Stimulated activated CD4-positive, alpha-beta T cell treated with anti-CD3 and anti-CD28 coated beads, Interleukin-4, amount 100 ng/mL, for 24 hours (primary cell): ENCODE results near the gene HIPK4.
A peak's percentile ranks its signal among the peaks of the same experiment; 100 is the strongest.
"Not testable (repeated sequence)": the region's sequence is repeated elsewhere in the genome, so short reads cannot be mapped to it uniquely, and the experiment has no call there.

Experiments
- DNase-seq: peaks from one replicate; pipeline ENCODE4 v3.0.0-alpha.2; 2020

Gene HIPK4

DNA sequence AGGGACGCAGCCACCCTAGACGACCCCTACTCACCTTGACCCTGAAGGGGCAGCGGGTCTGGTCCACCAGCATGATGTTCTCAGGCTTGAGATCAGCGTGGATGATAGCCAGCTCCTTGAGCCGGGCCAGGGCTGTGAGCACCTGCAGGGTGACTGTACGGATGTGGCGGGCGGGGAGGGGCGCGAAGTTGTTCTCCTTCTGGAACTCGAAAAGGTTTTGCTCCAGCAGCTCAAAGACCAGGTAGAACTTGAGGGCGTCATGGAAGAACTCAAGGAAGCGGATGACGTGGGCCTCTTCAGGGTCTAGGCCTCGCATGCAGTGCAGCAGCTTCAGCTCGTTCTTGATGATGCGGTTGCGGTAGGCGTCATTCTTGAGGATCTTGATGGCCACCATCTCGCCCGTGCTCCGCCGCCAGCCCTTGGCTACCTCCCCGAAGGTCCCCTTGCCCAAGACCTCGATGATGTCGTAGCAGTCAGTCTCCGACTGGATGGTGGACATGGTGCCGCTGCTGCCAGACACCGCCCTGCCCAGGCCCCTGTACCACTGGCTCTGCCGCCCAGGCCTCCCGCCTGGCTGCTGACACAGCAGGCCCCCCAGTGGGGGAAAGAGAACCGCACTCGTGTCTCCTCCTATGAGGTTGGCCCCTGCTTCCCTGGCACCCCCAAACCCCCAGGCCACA, 437 bp downstream of the HIPK4 start:
- DNase-seq, result no peak

DNA sequence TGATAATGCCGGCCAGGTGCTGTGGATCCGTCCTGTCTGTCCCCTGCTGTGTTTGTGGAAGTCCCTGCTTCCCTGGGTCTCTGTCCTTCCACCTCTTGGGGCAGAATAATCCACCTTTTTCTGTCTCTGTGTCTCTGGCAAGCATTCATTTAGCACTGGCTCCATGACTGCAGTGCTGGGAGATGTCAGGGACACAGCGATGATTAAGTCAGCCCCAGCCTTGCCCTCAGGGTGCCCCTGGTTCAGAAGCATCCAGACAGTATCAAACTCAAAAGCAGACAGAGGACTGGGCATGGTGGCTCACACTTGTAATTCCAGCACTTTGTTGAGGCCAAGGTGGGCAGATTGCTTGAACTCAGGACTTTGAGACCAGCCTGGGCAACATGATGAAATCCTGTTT, 1.5 kb downstream of the HIPK4 start:
- no peak for DNase-seq

DNA sequence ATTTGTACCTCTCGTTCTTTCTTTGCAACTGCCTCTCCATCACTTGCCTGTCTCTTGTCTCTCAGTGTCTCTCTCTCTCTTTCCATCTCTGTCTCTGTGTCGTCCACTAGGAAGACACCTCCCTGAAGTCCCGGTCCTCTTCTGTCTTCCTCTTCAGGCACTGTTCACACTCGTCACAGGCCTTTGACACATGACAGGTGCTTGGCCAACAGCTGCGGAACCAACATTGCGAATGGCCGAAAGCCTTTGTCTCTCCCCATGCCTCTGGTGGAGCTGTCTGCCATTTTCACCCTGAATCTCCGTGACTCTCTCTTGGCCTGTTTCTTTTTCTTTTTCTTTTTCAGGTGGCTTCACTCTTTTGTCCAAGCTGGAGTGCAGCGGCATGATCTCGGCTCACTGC, 2.8 kb downstream of the HIPK4 start:
- no peak for DNase-seq

DNA sequence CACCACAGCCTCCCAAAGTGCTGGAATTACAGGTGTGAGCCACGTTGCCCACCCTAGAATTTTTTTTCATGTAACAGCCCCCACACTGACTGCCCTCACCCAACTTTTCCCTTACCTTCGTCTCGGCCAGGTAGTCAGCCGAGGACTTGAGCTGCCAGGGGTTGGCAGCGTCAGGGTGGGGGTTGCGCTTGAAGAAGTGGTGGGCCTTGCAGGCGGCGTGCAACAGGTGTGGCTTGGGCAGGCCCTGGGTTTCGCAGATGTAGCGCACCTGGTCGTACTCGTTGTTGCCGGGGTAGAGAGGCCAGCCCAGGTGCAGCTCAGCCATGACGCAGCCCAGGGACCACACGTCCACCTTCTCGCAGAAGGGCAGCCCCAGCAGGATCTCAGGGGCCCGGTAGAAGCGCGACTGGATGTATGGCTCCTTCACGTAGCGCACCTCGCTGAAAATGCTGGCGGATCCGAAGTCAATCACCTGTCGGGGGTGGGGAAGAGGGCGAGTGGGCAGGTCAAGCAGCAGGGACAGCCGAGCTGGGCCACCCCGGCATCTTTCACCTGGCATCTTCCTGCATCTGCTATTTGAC, 6.2 kb downstream of the HIPK4 start:
- no peak for DNase-seq

DNA sequence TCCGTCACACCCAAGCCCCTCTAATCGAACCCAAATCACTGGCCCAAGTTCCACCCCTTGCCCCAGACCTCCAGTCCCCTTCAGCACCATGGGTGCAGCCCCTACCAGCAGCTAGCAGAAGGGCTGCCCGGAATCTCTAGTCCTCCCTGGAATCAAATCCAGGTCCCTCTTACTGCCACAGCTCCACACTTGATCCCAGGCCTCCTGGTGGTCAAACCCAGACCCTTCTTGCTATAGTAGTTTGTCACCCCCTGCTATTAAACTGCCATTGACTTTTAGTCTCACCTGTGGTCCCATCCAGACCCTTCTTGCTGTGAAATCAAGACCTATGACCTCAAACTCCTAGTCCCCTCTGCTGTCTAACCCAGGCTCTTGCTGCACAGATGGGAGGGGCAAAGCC, 8.7 kb downstream of the HIPK4 start:
- no peak for DNase-seq

DNA sequence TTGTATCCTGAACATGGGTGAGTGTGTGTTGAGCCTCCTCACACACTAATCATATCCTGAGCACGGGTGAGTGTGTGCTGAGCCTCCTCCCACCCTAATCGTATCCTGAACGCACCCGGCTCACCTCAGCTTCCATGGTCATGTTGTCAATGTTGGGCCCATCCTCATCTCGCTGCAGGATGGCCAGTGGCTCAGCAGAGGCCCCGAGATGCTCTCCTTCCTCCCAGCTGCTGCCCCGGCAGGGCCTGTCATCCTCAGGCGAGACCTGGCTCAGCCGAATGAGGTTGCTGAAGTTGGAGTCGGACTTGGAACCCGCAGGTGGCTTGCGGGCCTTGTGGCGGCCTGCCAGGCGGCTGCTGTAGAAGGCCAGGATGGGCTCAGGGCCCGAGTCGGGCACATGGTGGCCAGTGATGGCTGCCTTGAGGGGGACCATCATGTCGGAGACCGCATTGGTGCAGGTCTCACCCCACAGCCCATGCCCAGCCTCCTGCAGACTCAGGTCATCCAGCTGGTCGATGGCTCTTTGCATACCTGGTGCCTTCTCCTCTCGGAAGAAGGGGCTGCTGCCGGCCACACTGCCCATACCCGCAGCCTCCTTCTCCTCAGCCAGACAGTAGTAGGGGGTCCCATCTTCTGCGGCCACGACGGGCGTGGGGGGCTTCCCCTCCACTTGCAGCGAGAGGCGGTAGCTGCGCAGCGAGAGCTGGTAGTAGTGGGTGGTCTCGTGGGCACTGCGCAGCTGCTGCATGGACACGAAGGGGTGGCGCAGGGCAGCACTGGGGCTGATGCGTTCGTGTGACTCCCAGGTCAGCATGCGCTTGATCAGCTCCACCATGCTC, 9.6 kb downstream of the HIPK4 start:
- no peak for DNase-seq

DNA sequence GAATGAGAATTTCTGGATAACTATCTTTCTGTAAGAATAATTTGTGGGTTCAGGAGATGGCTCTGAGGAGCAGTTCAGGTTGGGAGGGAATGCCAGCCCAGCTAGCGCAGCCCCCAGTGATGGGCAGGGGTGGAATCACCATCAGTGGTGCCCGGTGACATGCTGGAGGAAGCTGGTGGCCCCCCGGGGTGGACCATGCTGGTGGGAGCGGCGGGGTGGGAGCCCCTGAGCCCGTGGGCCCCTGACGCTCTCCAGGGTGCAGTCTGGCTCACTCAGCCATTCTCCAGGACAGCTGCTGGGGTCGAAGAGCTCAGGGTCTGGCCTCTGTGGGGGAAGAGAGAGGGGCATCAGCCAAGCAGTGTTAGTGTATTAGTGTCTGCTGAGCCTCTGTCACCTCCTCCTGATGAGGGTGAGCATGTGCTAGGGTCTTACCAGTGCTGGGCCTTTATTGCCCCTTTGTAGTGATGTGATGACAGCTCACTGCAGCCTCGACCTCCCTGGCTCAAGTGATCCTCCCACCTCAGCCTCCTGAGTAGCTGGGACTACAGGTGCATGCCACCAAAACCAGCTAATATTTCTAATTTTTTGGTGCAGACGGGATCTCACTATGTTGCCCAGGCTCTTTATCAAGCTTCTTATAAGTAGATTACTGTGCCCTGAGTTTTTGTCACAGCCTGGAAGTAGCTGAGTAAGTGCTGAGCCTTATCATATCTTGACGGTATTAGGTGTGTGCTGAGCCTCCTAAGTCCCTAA, 10.4 kb downstream of the HIPK4 start:
- DNase-seq, result no peak

DNA sequence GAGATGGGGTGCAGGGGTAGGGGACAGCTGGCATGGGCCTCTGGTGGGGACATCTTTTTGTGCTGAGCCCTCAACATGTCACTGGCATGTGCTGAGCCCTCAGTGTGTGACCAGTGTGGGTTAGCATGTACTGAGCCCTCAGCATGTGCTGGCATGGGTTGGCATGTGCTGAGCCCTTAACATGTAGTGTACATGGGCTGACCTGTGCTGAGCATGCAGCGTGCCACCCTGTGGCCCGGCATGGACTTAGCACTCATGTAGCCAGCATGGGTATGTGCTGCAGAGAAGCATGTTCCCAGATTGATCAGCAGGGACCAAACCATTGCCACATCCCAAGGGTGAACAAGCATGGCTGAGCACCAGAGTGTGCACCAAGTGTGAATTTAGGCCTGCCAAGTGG, 11.5 kb downstream of the HIPK4 start:
- DNase-seq, result no peak

DNA sequence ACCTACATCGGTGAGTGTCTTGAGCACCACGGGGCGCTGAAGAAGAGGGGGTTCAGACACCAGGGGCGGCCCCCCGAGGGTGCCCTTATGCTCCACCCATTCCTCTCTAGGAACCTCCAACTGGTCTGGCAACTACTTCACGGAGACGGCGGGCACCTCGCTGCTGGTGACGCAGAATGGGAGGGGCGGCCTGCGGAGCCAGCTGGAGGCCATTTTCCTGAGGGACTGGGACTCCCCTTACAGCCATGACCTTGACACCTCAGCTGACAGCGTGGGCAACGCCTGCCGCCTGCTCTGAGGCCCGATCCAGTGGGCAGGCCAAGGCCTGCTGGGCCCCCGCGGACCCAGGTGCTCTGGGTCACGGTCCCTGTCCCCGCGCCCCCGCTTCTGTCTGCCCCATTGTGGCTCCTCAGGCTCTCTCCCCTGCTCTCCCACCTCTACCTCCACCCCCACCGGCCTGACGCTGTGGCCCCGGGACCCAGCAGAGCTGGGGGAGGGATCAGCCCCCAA, 12.1 kb downstream of the HIPK4 start:
- no peak for DNase-seq

DNA sequence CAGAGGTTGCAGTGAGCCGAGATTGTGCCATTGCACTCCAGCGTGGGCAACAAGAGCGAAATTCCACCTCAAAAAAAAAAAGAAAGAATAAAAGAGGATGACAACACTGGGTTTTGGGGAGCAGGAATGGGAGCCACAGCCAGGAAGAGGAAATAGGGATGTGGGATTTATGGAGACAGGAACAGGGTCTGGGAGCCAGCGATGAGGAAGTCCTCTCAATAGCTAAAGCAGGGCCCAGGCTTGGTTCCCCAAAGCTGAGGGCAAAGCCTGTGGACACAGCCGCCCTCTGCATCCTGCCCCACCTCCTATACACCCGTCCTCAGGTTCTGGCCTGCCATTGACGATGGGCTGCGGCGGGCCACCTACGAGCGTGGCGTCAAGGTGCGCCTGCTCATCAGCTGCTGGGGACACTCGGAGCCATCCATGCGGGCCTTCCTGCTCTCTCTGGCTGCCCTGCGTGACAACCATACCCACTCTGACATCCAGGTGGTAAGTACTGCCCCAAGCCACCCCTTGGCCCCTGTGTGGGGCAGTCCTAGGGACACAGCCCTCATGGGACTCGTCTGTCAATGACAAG, 13.6 kb downstream of the HIPK4 start:
- DNase-seq, result no peak

DNA sequence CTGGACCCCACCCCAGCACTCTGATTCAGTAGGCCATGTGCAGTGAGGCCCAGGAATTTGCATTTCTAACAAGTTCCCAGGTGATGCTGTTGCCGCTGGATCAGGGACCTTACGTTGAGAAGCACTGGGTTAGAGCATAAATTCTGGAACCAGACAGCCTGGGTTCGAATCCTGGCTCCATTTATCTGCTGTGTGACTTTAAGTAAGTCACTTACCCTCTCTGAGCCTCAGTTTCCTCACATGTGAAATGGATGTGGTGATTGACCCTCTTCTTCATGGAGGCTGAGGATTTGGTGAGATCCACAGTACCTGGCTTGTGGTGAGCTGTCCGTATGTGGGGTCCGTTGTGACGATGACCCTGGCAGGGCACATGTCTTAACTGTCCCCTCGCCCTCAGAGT, 15.9 kb downstream of the HIPK4 start:
- DNase-seq, result no peak

DNA sequence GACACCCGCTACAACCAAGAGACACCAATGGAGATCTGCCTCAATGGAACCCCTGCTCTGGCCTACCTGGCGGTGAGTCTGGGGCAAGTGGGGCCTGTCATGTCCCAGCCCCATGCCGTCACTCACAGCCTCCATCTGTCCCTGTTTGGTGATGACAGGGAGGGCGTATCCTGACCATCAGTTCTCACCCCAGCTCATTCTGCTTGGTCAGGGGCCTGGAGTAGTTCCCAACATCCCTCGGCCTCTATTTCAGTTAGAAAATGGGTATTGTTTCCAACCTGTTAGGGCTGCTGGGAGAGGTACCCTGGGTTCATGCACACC, 18.2 kb downstream of the HIPK4 start:
- no peak for DNase-seq

DNA sequence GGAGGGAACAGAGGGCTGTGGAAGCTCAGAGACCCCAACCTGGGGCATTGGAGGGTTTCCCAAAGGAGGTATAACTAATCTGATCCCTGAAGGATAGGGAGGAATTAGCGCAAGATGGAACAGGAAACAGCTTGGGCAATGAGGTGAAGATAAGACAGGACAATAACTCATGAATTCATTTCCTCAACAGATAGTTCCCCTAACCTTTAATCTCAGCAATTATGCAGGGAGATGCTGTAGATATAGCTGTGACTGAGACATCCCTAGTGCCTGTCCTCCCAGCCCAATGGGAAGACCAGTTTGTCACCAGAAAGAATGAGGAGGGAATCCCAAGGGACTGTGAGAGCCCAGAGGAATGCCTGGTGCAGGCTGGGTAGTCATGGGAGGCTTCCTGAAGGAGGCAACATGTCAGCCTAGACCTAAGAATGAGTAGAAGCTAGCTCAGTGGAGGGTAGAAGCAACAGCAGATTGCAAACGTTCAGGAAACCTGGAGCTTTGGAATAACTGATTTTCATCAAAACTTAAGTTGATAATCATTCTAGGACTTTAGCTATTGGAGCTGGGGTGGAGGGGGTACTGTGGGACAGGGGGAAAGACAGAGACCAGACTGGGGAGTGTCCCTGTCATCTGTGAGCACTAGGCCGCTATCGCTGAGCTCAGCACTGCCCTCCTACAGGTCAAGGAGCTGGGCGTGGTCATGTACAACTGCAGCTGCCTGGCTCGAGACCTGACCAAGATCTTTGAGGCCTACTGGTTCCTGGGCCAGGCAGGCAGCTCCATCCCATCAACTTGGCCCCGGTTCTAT, 18.8 kb downstream of the HIPK4 start:
- no peak for DNase-seq

DNA sequence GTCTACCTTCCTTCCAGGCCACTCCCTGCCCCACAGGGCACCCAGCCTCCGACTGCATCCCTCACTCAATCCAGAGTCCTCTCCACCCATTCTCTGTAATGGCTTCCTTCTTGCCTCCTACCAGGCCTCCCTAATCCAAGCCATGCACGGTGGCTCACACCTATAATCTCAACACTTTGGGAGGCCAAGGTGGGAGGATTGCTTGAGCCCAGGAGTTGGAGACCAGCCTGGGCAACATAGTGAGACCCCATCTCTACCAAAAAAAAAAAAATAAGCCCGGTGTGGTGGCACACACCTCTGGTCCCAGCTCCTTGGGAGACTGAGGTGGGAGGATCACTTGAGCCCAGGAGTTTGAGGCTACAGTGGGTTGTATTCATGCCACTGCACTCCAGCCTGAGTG, 19.7 kb downstream of the HIPK4 start:
- DNase-seq, result not testable (repeated sequence)

DNA sequence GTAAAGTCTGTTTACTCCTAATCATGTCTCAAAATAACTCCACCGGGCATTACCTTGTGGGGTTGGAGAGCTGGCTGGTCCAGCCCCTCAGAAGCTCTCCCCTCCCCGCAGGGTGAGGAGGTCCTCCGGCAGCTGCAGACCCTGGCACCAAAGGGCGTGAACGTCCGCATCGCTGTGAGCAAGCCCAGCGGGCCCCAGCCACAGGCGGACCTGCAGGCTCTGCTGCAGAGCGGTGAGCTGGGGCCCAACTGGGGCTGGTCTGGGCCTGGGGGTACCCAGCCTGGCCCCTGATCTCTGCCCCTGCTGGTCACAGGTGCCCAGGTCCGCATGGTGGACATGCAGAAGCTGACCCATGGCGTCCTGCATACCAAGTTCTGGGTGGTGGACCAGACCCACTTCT, 20.2 kb downstream of the HIPK4 start:
- no peak for DNase-seq

DNA sequence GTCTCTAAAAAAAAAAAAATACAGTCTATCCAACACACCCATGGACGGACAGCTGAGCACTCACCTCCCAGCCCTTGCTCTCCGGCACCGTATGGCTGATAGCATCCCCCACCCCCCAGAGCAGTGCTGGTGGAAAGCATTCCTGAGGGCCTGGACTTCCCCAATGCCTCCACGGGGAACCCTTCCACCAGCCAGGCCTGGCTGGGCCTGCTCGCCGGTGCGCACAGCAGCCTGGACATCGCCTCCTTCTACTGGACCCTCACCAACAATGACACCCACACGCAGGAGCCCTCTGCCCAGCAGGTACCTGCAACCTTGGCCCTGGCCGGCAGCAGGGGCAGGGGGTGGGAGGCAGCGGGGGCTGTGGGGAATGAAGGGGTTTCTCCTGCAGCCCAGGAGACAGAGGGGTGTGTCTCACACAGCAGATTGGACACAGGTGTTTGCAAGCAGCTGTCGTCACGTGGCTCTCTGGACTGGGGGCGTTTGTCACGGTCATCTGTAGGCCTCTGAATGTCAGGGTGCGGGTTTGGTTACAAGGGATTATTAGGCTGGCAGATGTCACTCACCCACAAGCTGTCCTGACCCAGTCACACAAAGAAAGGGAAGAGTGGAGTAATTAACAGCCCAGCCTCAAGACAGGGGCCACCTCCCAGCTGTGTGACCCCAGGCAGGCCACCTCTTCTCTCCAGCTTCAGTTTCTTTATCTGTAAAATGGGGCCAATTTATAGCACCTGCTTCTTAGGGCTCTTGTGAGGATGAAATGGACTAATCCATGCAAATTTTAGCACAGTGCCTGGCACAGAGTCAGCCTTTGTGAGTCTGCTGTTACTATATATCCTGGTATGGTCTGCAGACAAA, 22.2 kb downstream of the HIPK4 start:
- DNase-seq, result no peak

DNA sequence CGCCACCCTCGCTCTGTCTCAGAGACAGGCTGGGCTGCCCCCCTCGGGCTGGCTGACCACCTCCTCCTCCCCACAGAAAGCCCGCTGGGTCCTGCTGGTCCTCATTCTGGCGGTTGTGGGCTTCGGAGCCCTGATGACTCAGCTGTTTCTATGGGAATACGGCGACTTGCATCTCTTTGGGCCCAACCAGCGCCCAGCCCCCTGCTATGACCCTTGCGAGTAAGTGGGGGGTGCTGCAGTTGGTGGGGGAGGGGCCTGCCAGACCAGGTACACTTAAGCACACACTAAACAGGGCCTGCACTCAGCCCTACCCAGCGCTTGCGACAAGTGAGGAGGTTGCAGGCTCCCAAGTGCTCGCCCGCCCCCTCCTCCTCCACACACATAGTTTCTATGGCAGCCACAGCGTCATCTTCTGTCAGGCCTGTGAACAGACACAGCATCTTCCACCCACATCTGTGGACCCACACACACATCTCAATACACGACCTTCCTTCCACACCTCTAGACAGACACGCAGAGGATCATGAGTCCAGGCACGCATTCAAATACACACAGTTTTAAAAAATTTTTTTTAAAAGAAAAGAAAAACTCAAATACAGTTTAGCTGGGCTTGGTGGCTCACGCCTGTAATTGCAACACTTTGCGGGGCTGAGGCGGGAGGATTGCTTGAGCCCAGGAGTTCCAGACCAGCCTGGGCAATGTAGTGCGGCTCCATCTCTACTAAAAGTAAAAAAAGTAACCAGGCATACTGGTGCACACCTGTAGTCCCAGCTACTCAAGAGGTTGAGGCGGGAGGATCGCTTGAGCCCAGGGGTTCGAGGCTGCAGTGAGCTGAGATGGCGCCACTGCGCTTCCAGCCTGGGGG, 23.1 kb downstream of the HIPK4 start:
- no peak for DNase-seq

DNA sequence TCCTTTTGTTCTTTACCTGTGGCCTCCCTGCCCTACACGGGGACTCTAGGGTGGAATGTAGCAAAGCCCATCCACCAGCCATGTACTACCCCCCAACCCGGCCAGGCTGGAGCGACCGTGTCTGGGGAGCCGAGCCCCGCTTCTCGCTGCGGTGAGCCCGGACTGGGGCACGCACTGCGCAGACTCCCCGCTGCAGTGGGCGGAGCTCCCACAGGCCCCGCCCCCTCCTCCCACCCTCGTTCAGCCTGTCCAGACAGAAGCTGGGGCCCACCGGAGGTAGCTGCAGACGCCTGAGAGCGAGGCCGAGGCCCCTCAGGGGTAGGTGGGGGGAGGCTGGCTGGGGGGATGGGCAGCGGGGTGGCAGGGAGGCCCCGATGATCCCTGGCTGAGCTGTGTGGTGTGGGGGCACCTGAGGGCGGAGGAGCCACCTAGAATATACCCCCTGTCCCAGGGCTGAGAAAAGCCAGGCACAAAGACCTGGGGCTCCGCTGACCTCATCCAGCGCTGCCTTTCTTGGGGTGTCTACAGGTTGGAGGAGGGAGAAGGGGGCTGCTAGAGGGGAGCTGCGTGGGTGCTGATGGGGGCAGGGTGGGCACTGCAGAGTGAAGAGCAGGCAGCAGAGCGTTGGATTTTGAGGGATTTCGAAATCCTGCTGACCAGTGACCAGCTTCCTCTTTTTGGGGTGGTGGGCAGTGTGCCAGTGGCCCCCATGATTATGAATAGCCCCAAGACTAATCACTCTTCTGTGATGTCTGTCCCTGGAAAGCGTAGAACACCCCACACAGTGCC, 24.2 kb downstream of the HIPK4 start:
- DNase-seq, result peak; percentile 42

DNA sequence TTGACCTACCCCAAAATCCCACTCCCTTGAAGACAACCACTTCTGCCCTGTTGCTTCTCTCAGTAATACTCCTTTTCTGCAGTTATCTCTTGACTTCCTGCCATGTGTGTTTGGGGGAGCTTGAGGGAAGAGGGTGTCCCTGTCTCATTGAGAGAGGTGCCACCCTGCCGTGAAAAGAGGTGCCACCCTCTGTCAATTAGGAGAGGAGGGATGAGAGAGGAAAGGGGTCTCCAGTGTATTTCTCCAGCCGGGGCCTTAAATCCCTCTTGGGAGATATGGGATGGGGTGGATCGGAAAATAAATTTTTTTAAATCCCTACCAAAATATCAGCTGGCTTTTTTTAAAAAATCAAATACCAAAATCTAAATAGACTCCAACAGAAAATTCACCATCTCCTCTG, 25.0 kb downstream of the HIPK4 start:
- no peak for DNase-seq
